KMS-11 (cell line): Measurements from ENCODE around the gene ADAM17.

Experiments
- H2AFZ ChIP-seq: fragments of 200-600 bp; sonication (generic); 2 replicates; pipeline ENCODE4 v1.6.1; 2016; ENCODE audit warnings: antibody characterized with exemption, mixed run types, low read depth
- H3K27ac ChIP-seq: fragments of 200-600 bp; sonication (generic); 2 replicates; pipeline ENCODE4 v1.6.1; 2016; ENCODE audit warnings: mild to moderate bottlenecking, mixed run types
- H3K27me3 ChIP-seq: fragments of 200-600 bp; sonication (generic); 2 replicates; pipeline ENCODE4 v1.6.1; 2017; ENCODE audit warnings: mild to moderate bottlenecking, low read depth, mixed run types, moderate library complexity; ENCODE audit not compliant: insufficient read depth
- H3K36me3 ChIP-seq: fragments of 200-600 bp; sonication (generic); 2 replicates; pipeline ENCODE4 v1.6.1; 2017; ENCODE audit warnings: mild to moderate bottlenecking, mixed run types; ENCODE audit not compliant: insufficient read depth
- H3K4me1 ChIP-seq: fragments of 200-600 bp; sonication (generic); 2 replicates; pipeline ENCODE4 v1.6.1; 2016; ENCODE audit warnings: mild to moderate bottlenecking, low read depth, mixed run types; ENCODE audit not compliant: poor library complexity, severe bottlenecking
- H3K4me2 ChIP-seq: fragments of 200-600 bp; sonication (generic); 2 replicates; pipeline ENCODE4 v1.7.0; 2016; ENCODE audit warnings: mild to moderate bottlenecking, mixed run types
- H3K4me3 ChIP-seq: fragments of 200-600 bp; sonication (generic); IDR thresholded peaks from 2 replicates; pipeline ENCODE4 v1.6.1; 2017; ENCODE audit warnings: low read depth, low read length, mixed read lengths; ENCODE audit not compliant: insufficient read depth
- H3K79me2 ChIP-seq: fragments of 200-600 bp; sonication (generic); 2 replicates; pipeline ENCODE4 v1.6.1; 2016; ENCODE audit warnings: low read depth, mixed run types; ENCODE audit not compliant: insufficient read depth
- H3K9ac ChIP-seq: fragments of 200-600 bp; sonication (generic); 2 replicates; pipeline ENCODE4 v1.6.1; 2016; ENCODE audit warnings: mild to moderate bottlenecking, mixed run types
- H4K20me1 ChIP-seq: fragments of 200-600 bp; sonication (generic); 2 replicates; pipeline ENCODE4 v1.6.1; 2016; ENCODE audit warnings: mild to moderate bottlenecking, mixed run types; ENCODE audit not compliant: insufficient read depth
- TF ChIP-seq, protein P1 (sequence below): fragments of 200-600 bp; sonication (generic); conservative IDR thresholded peaks from 2 replicates; pipeline ENCODE4 v1.6.1; 2017; ENCODE audit warnings: low read depth, mild to moderate bottlenecking, antibody characterized with exemption, low read length, moderate library complexity, mixed read lengths

The ADAM17 gene

GRCh38 chr2:9498210-9498609, 57.4 kb downstream of the ADAM17 start:
- Histone ChIP-seq H3K36me3 (no peaks in the 10 kb centered on the region), H3K4me1 (no peaks in the 10 kb centered on the region), H4K20me1 (no peaks in the 10 kb centered on the region), H2AFZ (no peak overlapping the region), H3K79me2 (no peaks in the 10 kb centered on the region), H3K9ac (no peak overlapping the region), H3K27ac (no peak overlapping the region), H3K4me3 (no peak overlapping the region), H3K27me3 (no peaks in the 10 kb centered on the region), H3K4me2 (no peak overlapping the region)
- TF ChIP-seq, protein P1, sequence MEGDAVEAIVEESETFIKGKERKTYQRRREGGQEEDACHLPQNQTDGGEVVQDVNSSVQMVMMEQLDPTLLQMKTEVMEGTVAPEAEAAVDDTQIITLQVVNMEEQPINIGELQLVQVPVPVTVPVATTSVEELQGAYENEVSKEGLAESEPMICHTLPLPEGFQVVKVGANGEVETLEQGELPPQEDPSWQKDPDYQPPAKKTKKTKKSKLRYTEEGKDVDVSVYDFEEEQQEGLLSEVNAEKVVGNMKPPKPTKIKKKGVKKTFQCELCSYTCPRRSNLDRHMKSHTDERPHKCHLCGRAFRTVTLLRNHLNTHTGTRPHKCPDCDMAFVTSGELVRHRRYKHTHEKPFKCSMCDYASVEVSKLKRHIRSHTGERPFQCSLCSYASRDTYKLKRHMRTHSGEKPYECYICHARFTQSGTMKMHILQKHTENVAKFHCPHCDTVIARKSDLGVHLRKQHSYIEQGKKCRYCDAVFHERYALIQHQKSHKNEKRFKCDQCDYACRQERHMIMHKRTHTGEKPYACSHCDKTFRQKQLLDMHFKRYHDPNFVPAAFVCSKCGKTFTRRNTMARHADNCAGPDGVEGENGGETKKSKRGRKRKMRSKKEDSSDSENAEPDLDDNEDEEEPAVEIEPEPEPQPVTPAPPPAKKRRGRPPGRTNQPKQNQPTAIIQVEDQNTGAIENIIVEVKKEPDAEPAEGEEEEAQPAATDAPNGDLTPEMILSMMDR: no peak

DNA sequence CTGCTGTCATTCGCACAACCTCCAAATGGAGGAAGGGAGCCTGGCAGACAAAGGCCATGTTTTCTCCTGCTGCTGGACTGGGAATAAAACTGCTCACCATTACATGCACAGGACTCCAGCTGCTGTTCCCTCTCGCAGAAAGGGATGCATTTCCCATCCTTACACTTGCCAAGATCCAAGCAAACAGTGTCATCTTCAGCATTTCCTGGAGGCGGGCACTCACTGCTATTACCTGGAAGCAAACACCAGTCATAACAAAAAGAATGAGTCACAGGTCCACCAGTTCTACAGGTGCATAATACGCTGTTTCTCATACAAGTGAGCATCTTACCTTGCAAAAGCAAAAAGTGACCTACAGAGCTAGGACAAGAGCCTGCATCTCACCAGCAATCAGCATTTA, 58.6 kb downstream of the ADAM17 start:
- no peaks in the 10 kb centered on the region for H3K79me2 ChIP-seq
- TF ChIP-seq, protein P1: no peak
- no peak overlapping the region for H3K27ac ChIP-seq
- H4K20me1 ChIP-seq: no peaks in the 10 kb centered on the region
- no peak overlapping the region for H3K4me3 ChIP-seq
- no peaks in the 10 kb centered on the region for H3K4me1 ChIP-seq
- H3K4me2 ChIP-seq: no peak overlapping the region
- H3K36me3 ChIP-seq: no peaks in the 10 kb centered on the region
- H3K27me3 ChIP-seq: no peaks in the 10 kb centered on the region
- no peak overlapping the region for H2AFZ ChIP-seq
- no peak overlapping the region for H3K9ac ChIP-seq

- Histone ChIP-seq H3K79me2 (no peaks in the 10 kb centered on the region), H3K9ac (no peak overlapping the region), H3K4me3 (no peak overlapping the region), H3K27ac (no peak overlapping the region), H3K4me2 (no peak overlapping the region), H3K27me3 (no peaks in the 10 kb centered on the region), H3K36me3 (no peaks in the 10 kb centered on the region; the same call in 1 of the 2 replicates), H4K20me1 (no peaks in the 10 kb centered on the region), H3K4me1 (no peaks in the 10 kb centered on the region), H2AFZ (no peak overlapping the region)
- TF ChIP-seq, protein P1: no peak
Observed at GRCh38 chr2:9494081-9494480, 61.5 kb downstream of the ADAM17 start.

- TF ChIP-seq, protein P1: no peak
- H3K4me3 ChIP-seq: no peak overlapping the region
- H3K36me3 ChIP-seq: no peaks in the 10 kb centered on the region; the same call in 1 of the 2 replicates
- H3K9ac ChIP-seq: no peak overlapping the region
- no peaks in the 10 kb centered on the region for H3K79me2 ChIP-seq
- no peak overlapping the region for H2AFZ ChIP-seq
- no peaks in the 10 kb centered on the region for H3K4me1 ChIP-seq
- no peak overlapping the region for H3K4me2 ChIP-seq
- no peaks in the 10 kb centered on the region for H4K20me1 ChIP-seq
- no peaks in the 10 kb centered on the region for H3K27me3 ChIP-seq
- no peak overlapping the region for H3K27ac ChIP-seq
Observed at GRCh38 chr2:9493478-9493877, 62.2 kb downstream of the ADAM17 start.
